ENCODE measurements around the gene SCUBE3. TPM values are rescaled to one million over a fixed set of nuclear protein-coding genes. Genes with fewer than 3 reads are reported as not detected.

Gene SCUBE3
- total RNA-seq, 1 donor from 2014 or later, result 1.8 TPM

- no peaks in the 10 kb centered on the region for H3K27me3 ChIP-seq (ENCODE audit: control insufficient read depth, insufficient read depth, low read length)
- no peaks in the 10 kb centered on the region for H3K36me3 ChIP-seq (ENCODE audit: control insufficient read depth, insufficient read depth, low read length)
- H3K4me3 ChIP-seq (ENCODE audit: low read depth, low read length), result no peak overlapping the region
- no peak for DNase-seq (ENCODE audit: low read depth)
- no peak for TF ChIP-seq CTCF (IDR thresholded peaks at IDR 0.05; ENCODE audit: insufficient read depth, low read length, poor library complexity, severe bottlenecking)
Measured at GRCh38 chr6:35173427-35174087, 40.2 kb upstream of the SCUBE3 start.

- TF ChIP-seq CTCF (IDR thresholded peaks at IDR 0.05; ENCODE audit: insufficient read depth, low read length, poor library complexity, severe bottlenecking), result no peak
- no peaks in the 10 kb centered on the region for H3K36me3 ChIP-seq (ENCODE audit: control insufficient read depth, insufficient read depth, low read length)
- DNase-seq (ENCODE audit: low read depth), result no peak
- H3K4me3 ChIP-seq (ENCODE audit: low read depth, low read length), result no peak overlapping the region
- H3K27me3 ChIP-seq (ENCODE audit: control insufficient read depth, insufficient read depth, low read length), result no peaks in the 10 kb centered on the region
Measured at GRCh38 chr6:35174088-35174434, 39.7 kb upstream of the SCUBE3 start.

- no peak for TF ChIP-seq CTCF (IDR thresholded peaks at IDR 0.05; ENCODE audit: insufficient read depth, low read length, poor library complexity, severe bottlenecking)
- H3K36me3 ChIP-seq (ENCODE audit: control insufficient read depth, insufficient read depth, low read length), result no peaks in the 10 kb centered on the region
- no peaks in the 10 kb centered on the region for H3K27me3 ChIP-seq (ENCODE audit: control insufficient read depth, insufficient read depth, low read length)
- DNase-seq (ENCODE audit: low read depth), result no peak
- no peak overlapping the region for H3K4me3 ChIP-seq (ENCODE audit: low read depth, low read length)
Measured at GRCh38 chr6:35174501-35174900, 39.3 kb upstream of the SCUBE3 start.

DNA sequence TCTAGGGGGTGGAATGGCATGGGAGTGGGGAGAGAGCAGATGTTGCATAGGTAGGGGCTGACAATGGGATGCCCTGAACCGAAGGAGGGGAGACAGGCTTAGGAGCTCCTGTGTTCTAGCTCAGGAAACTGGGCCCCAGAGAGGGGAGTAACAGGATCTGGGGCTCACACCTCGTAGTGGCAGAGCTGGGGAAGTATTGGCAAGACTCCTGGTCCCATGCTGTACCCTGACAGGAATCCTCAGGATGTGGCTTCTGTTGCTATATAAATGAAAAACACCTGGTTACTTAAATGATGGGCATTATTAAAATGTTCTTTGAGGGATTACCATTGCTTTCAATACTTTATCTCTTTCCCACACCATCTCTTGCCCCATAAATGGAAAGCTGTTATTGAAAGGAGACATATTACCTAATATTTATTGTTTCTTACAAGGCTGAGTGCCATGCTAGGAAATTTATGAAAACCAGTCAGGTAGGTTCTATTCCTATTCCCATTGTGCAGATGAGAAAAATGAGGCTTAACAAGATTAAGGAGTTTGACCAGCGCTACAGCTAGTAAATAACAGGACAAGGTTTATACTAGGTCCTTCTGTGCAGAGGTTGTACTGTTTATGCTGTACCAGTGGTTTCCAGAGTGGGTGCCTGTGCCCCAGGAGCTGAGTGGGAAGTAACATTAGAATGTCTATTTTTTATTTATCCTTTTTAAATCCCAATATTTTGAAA, 37.3 kb upstream of the SCUBE3 start:
- no peak for DNase-seq (ENCODE audit: low read depth)
- no peaks in the 10 kb centered on the region for H3K27me3 ChIP-seq (ENCODE audit: control insufficient read depth, insufficient read depth, low read length)
- TF ChIP-seq CTCF (IDR thresholded peaks at IDR 0.05; ENCODE audit: insufficient read depth, low read length, poor library complexity, severe bottlenecking), result no peak
- H3K36me3 ChIP-seq (ENCODE audit: control insufficient read depth, insufficient read depth, low read length), result no peaks in the 10 kb centered on the region
- H3K4me3 ChIP-seq (ENCODE audit: low read depth, low read length), result no peak overlapping the region

DNA sequence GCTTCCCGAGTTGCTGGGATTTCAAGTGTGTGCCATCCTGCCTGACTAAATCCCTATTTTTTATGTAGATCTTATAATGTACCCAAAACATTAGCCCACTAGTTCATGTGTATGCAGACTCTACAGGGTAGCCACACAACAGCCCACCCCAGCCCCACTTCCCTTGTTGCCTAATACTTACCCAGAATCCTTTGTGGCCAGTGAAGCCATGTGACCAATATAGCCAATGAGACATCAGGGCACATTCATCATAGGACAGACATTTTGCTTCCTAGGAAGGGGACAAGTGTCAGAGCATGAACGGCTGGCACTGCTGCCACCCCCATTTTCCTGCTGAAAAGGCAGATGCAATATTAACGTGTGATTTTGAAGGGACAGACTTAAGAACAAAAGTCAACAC, 36.6 kb upstream of the SCUBE3 start:
- no peaks in the 10 kb centered on the region for H3K36me3 ChIP-seq (ENCODE audit: control insufficient read depth, insufficient read depth, low read length)
- no peak for TF ChIP-seq CTCF (IDR thresholded peaks at IDR 0.05; ENCODE audit: insufficient read depth, low read length, poor library complexity, severe bottlenecking)
- no peaks in the 10 kb centered on the region for H3K27me3 ChIP-seq (ENCODE audit: control insufficient read depth, insufficient read depth, low read length)
- no peak for DNase-seq (ENCODE audit: low read depth)
- no peak overlapping the region for H3K4me3 ChIP-seq (ENCODE audit: low read depth, low read length)

DNA sequence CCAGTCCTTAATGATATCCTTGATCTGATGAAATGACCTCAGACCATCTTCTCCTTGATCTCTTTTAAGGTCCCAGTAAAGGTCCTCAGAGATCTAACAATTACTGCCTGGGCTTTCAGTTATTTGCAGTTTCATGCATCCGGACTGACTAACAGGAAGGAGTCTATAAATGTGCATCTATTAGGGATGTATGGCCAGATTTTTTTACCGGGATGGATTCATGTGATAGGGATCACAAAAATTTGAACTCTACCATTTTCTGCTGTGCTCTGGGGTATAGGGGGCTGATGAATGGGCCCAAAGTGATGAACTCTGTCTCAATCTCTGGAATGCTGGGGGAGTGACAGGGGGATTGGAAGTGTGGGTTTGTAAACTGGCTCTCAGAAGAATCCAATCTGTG, 36.2 kb upstream of the SCUBE3 start:
- TF ChIP-seq CTCF (IDR thresholded peaks at IDR 0.05; ENCODE audit: insufficient read depth, low read length, poor library complexity, severe bottlenecking), result no peak
- Histone ChIP-seq H3K4me3 (ENCODE audit: low read depth, low read length) (no peak overlapping the region), H3K27me3 (ENCODE audit: control insufficient read depth, insufficient read depth, low read length) (no peaks in the 10 kb centered on the region), H3K36me3 (ENCODE audit: control insufficient read depth, insufficient read depth, low read length) (no peaks in the 10 kb centered on the region)
- no peak for DNase-seq (ENCODE audit: low read depth)
